ENCODE measurements around the gene ALDH1A3.

Gene ALDH1A3

GRCh38 chr15:100890051-100890720, 10.6 kb downstream of the ALDH1A3 start:
- no peaks in the 10 kb centered on the region for H3K36me3 Mint-ChIP-seq (ENCODE audit: low read depth)
- H3K27ac Mint-ChIP-seq, result no peak overlapping the region
- peaks cover 12% of the 10 kb centered on the region for H3K4me1 Mint-ChIP-seq
- TF ChIP-seq, protein P1, sequence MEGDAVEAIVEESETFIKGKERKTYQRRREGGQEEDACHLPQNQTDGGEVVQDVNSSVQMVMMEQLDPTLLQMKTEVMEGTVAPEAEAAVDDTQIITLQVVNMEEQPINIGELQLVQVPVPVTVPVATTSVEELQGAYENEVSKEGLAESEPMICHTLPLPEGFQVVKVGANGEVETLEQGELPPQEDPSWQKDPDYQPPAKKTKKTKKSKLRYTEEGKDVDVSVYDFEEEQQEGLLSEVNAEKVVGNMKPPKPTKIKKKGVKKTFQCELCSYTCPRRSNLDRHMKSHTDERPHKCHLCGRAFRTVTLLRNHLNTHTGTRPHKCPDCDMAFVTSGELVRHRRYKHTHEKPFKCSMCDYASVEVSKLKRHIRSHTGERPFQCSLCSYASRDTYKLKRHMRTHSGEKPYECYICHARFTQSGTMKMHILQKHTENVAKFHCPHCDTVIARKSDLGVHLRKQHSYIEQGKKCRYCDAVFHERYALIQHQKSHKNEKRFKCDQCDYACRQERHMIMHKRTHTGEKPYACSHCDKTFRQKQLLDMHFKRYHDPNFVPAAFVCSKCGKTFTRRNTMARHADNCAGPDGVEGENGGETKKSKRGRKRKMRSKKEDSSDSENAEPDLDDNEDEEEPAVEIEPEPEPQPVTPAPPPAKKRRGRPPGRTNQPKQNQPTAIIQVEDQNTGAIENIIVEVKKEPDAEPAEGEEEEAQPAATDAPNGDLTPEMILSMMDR (IDR thresholded peaks at IDR 0.05; ENCODE audit: unreplicated experiment in 3 of 3), result no peak
- no peaks in the 10 kb centered on the region for H3K9me3 Mint-ChIP-seq
- no peak overlapping the region for H3K4me3 Mint-ChIP-seq
- H3K27me3 Mint-ChIP-seq (ENCODE audit: low read depth), result peaks cover 69% of the 10 kb centered on the region

DNA sequence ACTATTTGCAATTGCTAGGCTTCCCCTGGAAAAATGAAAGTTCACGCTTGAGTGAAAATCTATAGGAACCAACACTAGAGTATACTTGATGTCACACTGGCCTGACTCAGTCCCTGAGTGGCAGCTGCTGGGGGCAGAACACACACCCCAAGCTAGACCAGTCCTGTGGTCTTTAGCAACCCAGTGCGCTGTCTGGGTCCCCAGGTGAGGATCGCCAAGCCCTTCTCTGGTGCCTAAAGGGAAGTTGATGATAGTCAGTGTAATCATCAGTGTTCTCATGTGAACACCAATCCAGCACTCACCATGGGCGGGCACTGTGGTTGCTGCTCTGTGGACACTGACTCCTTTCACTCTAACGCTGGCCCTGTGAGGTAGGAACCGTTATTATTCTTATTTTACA, 11.2 kb downstream of the ALDH1A3 start:
- peaks cover 67% of the 10 kb centered on the region for H3K27me3 Mint-ChIP-seq (ENCODE audit: low read depth)

DNA sequence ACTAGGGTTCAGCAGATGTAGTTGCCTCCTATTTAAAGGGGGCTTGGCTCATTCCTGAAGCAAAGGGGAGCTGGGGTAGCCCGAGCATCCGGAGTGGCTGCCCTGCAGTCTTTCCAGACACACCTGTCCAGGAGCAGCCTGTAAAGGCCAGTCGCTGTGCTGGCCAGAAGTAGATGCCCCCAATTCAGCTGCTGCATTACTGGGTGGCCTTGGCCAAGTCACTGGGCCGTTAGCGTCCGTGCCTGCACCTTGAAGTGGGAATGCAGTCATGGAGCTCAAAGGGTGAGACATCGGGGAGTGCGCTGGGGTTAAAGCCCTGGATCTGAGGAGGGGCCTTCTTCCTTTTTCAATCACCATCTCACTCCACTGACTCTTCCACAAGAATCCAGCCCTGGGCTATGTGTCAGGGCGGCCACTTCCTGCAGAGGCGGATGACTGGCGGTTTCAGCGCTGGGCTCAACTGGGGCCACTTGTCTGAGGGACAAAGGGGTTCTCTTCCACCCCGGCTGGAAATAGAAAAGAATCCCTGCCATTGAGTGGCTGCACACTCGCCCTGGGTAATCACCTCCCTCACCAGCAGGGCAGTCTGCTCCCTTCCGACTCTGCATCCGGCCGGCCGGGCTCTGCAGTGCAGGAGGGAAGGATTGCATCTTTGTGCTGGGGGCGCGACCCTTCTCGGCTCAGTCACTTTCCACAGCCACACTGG, 11.8 kb downstream of the ALDH1A3 start:
- Mint-ChIP-seq H3K27ac (no peak overlapping the region), H3K4me3 (no peak overlapping the region), H3K4me1 (peaks cover 12% of the 10 kb centered on the region), H3K9me3 (no peaks in the 10 kb centered on the region), H3K36me3 (ENCODE audit: low read depth) (no peaks in the 10 kb centered on the region), H3K27me3 (ENCODE audit: low read depth) (peaks cover 62% of the 10 kb centered on the region)
- TF ChIP-seq, protein P1 (IDR thresholded peaks at IDR 0.05; ENCODE audit: unreplicated experiment in 3 of 3), result no peak

More for the DNA sequence above, 11.2 kb downstream of the ALDH1A3 start:
- Mint-ChIP-seq H3K27ac (no peak overlapping the region), H3K9me3 (no peaks in the 10 kb centered on the region), H3K36me3 (ENCODE audit: low read depth) (no peaks in the 10 kb centered on the region), H3K4me3 (no peak overlapping the region), H3K4me1 (peaks cover 12% of the 10 kb centered on the region)
- TF ChIP-seq, protein P1 (IDR thresholded peaks at IDR 0.05; ENCODE audit: unreplicated experiment in 3 of 3), result no peak

DNA sequence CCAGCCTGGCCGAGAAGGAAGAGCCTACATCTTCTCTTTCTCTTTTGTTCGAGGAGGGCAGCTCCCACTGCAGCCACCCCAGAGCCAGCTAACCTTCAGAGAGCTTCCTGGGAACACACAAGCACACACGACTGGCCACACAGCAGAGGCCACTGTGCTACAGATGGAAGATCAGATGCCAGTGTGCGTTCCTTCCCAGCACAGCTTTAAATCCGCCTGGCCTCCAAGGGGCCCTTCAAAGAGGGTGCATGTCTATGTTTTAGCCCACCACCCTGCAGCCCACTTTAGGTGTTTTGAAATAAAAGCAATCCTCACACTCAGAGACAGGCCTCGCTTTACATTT, 12.4 kb downstream of the ALDH1A3 start:
- peaks cover 57% of the 10 kb centered on the region for H3K27me3 Mint-ChIP-seq (ENCODE audit: low read depth)
- TF ChIP-seq, protein P1 (IDR thresholded peaks at IDR 0.05; ENCODE audit: unreplicated experiment in 3 of 3), result no peak

DNA sequence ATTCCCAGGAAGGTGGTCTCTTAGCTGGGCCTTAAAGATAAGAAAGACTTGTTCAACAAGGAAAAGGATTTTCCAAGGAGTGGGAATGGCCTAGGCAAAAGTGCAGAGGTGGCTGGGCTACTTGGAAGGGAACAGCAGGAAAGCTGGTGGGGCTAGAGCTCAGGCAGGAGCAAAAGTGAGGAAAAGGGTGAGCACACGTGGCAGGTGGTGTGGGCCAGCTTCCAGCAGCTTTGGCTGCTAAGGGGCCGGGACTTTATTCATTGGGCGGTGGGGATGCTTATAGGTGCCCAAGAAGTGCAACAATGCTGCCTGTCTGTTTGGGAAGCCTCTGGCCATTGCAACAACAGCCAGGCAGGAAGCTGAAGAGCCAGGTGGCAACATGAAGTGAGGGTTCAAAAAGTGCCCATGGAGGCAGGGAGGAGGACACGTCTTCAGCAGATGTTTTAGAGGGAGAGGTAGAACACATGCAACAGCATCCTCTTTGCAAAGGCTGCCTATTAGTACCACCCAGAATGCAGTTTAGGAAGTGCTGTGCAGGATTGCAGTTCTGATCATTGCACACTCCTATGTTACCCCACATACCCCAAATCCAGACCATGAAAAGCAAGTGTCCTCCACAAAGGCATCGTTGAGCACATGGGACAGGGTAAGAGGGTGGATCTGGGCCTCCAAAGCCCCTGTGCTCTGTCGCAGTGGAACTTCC, 13.8 kb downstream of the ALDH1A3 start:
- TF ChIP-seq, protein P1 (IDR thresholded peaks at IDR 0.05; ENCODE audit: unreplicated experiment in 3 of 3), result no peak

More for the DNA sequence above, 12.4 kb downstream of the ALDH1A3 start:
- Mint-ChIP-seq H3K9me3 (no peaks in the 10 kb centered on the region), H3K27ac (no peak overlapping the region), H3K36me3 (ENCODE audit: low read depth) (no peaks in the 10 kb centered on the region), H3K4me3 (no peak overlapping the region), H3K4me1 (peaks cover 12% of the 10 kb centered on the region)

More for the DNA sequence above, 13.8 kb downstream of the ALDH1A3 start:
- Mint-ChIP-seq H3K9me3 (no peaks in the 10 kb centered on the region), H3K36me3 (ENCODE audit: low read depth) (no peaks in the 10 kb centered on the region), H3K27me3 (ENCODE audit: low read depth) (peaks cover 63% of the 10 kb centered on the region), H3K4me3 (no peak overlapping the region), H3K27ac (no peak overlapping the region), H3K4me1 (peaks cover 12% of the 10 kb centered on the region)

Measured in nephron (organoid).